PFSK-1 (cell line): ENCODE results near the gene UQCR11.

Source experiments
- FOXP2 ChIP-seq: optimal IDR thresholded peaks from 2 replicates; pipeline ENCODE3; 2011; ENCODE audit warnings: borderline replicate concordance, control low read depth, inconsistent platforms; ENCODE audit not compliant: insufficient read depth; ENCODE audit errors: extremely low read length, extremely low read depth
- POLR2AphosphoS5 ChIP-seq: IDR thresholded peaks from 2 replicates; pipeline ENCODE4 v1.6.1; 2012; ENCODE audit warnings: low read depth, mild to moderate bottlenecking, control low read depth, low read length, moderate library complexity
- REST ChIP-seq, 2 experiments: IDR thresholded peaks; 2 replicates each; pipeline versions ENCODE4 v1.6.1 to v1.8.0; 2011 to 2012; ENCODE audit warnings: low read depth in 2 of 2, low read length in 2 of 2, control low read depth in 1 of 2, inconsistent platforms in 1 of 2, mild to moderate bottlenecking in 1 of 2, moderate library complexity in 1 of 2; ENCODE audit not compliant: insufficient read depth in 1 of 2
- SIN3A ChIP-seq: IDR thresholded peaks from 2 replicates; pipeline ENCODE4 v1.6.1; 2012; ENCODE audit warnings: mild to moderate bottlenecking, low read length, moderate library complexity, borderline replicate concordance; ENCODE audit not compliant: insufficient read depth
- TAF1 ChIP-seq: IDR thresholded peaks from 2 replicates; pipeline ENCODE4 v1.6.1; 2012; ENCODE audit warnings: low read length, control low read depth, borderline replicate concordance; ENCODE audit not compliant: insufficient read depth

UQCR11 gene

DNA sequence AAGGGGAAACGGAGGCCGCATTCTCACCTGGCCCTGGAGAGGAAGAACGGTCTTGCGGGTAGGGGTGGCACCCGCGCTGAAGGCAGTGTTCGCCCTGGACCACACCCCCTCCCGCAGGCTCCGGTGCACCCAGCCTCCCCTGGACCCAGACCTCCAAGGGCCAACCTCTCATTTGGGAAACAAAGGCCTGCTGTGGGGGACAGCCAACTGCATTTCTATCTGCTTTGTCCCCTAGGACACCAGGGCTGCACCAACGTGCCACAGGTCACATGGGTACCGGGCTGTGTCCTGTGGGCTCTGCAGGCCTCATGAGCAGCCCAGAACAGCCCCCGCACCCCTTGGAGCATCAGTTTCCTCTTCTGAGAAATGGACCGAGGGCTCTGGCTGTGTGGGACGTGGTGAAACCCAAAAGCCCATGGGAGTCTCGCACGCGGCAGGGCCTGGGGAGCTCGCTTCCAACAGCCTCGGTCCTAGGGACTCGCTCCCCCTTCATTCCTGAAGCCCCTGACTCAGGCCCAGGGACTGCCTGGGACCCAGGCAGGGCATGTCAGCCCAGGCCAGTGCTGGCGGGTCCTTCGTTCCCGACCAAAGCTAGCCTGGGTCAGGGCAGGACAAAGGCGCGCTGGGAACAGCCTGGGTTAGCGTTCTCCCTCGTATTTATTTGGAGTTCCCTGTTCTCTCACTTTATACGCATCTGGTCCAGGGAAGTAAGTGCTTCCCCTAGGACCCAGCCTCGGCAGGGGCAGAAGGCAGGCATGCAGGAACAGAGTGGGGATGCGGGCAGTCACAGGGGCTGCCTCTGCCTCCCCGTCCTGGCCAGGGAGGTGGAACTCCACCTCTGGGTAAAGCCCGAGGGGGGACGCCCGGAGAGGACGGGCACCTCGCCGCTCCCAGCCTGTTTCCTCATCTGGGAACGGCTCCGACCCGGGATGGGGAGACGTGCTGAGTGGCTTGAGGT lies 42.5 kb upstream of the UQCR11 start:
- no peak for TF ChIP-seq SIN3A
- TF ChIP-seq REST (IDR thresholded peaks at IDR 0.05; ENCODE audit: insufficient read depth in 1 of 2, low read depth in 2 of 2, low read length in 2 of 2), result no peak
- TF ChIP-seq POLR2AphosphoS5, result no peak; the same call in 1 of the 2 replicates
- no peak for TF ChIP-seq FOXP2
- TF ChIP-seq TAF1, result no peak

- TF ChIP-seq POLR2AphosphoS5, result no peak
- no peak for TF ChIP-seq TAF1
- TF ChIP-seq SIN3A, result no peak
- TF ChIP-seq FOXP2, result no peak
- no peak for TF ChIP-seq REST (IDR thresholded peaks at IDR 0.05; ENCODE audit: insufficient read depth in 1 of 2, low read depth in 2 of 2, low read length in 2 of 2)
These were observed 41.6 kb upstream of the UQCR11 start for GRCh38 chr19:1646659-1647453.

GRCh38 chr19:1646149-1646548 lies 40.9 kb upstream of the UQCR11 start:
- TF ChIP-seq REST (IDR thresholded peaks at IDR 0.05; ENCODE audit: insufficient read depth in 1 of 2, low read depth in 2 of 2, low read length in 2 of 2), result no peak
- no peak for TF ChIP-seq FOXP2
- TF ChIP-seq TAF1, result no peak
- no peak for TF ChIP-seq SIN3A
- no peak for TF ChIP-seq POLR2AphosphoS5

GRCh38 chr19:1645299-1645698 lies 40.0 kb upstream of the UQCR11 start:
- TF ChIP-seq FOXP2 (no peak), POLR2AphosphoS5 (no peak), SIN3A (no peak), TAF1 (no peak), REST (IDR thresholded peaks at IDR 0.05; ENCODE audit: insufficient read depth in 1 of 2, low read depth in 2 of 2, low read length in 2 of 2) (no peak)
